BLaER1 (cell line): ENCODE results near the gene SLC25A2.

Experiments used
- H3K27ac ChIP-seq: shearing (Covaris generic); formaldehyde crosslinking; 2 replicates; pipeline ENCODE4 v1.8.1; 2022
- H3K27me3 ChIP-seq: shearing (Covaris generic); formaldehyde crosslinking; 2 replicates; pipeline ENCODE4 v1.8.1; 2022
- H3K36me3 ChIP-seq: shearing (Covaris generic); formaldehyde crosslinking; 2 replicates; pipeline ENCODE4 v1.8.1; 2022
- H3K4me1 ChIP-seq: shearing (Covaris generic); formaldehyde crosslinking; 2 replicates; pipeline ENCODE4 v1.8.1; 2022
- H3K4me2 ChIP-seq: shearing (Covaris generic); formaldehyde crosslinking; 2 replicates; pipeline ENCODE4 v1.8.1; 2022
- H3K4me3 ChIP-seq: shearing (Covaris generic); formaldehyde crosslinking; 2 replicates; pipeline ENCODE4 v1.8.1; 2022
- H3K9ac ChIP-seq: shearing (Covaris generic); formaldehyde crosslinking; 2 replicates; pipeline ENCODE4 v1.8.1; 2022
- H3K9me3 ChIP-seq: shearing (Covaris generic); formaldehyde crosslinking; 2 replicates; pipeline ENCODE4 v1.8.1; 2022
- H4K20me1 ChIP-seq: shearing (Covaris generic); formaldehyde crosslinking; 2 replicates; pipeline ENCODE4 v1.8.1; 2022
- Cebpa-rat ChIP-seq: shearing (Covaris generic); IDR thresholded peaks from 2 replicates; pipeline ENCODE4 v1.8.1; 2022

The SLC25A2 gene

DNA sequence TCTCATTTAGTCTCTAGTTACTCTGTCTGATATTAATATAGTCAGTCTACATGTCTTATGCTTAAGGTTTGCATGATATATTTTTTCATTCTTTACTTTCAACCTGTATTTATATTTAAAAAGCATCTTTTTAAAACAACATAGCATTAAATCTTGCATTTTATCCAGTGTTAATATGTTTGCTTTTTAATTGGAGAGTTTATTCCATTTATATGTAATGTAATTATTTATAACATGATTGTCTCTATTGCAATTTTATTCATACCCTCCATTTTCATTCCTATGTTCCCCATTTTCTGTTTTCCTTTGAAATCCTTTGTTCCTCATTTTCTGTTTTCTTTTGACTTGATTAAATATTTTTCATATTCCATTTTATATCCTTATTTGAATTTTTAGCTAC lies 45.4 kb downstream of the SLC25A2 start:
- H3K9ac ChIP-seq, result no peak overlapping the region
- H4K20me1 ChIP-seq, result no peaks in the 10 kb centered on the region
- H3K4me3 ChIP-seq, result no peak overlapping the region
- no peak overlapping the region for H3K4me2 ChIP-seq
- H3K4me1 ChIP-seq, result no peaks in the 10 kb centered on the region
- H3K27me3 ChIP-seq, result no peaks in the 10 kb centered on the region
- H3K9me3 ChIP-seq, result peaks cover 96% of the 10 kb centered on the region
- no peaks in the 10 kb centered on the region for H3K36me3 ChIP-seq
- no peak overlapping the region for H3K27ac ChIP-seq
- no peak for TF ChIP-seq Cebpa-rat
